SKM-1 (cell line): ENCODE data around the gene AMZ2.
"Not testable (repeated sequence)": the region's sequence is repeated elsewhere in the genome, so short reads cannot be mapped to it uniquely, and the experiment has no call there.

Experiments used
- DNase-seq: peaks from one replicate; lab custom pipeline; 2025; ENCODE audit not compliant: unreplicated experiment; lab: John Stamatoyannopoulos, UW

Gene AMZ2

DNA sequence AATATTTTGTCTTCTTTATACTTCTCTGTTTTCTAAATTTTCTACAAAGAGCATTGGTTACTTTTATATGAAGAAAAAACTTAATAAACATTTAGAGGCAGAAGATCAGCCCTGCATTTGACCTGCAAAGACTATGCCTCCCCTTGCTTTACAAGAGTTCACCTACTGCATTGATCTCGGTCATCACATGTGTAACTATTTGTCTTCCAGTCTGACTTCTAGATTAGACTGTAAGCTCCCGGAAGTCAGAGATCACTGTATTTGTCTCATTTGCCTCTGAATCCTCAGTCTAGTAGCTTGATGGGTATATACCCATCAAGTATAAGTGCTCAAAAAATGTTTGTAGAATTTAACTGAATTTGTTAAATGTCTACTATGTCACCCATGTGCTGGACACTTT is 27.7 kb upstream of the AMZ2 start:
- DNase-seq, result not testable (repeated sequence)

DNA sequence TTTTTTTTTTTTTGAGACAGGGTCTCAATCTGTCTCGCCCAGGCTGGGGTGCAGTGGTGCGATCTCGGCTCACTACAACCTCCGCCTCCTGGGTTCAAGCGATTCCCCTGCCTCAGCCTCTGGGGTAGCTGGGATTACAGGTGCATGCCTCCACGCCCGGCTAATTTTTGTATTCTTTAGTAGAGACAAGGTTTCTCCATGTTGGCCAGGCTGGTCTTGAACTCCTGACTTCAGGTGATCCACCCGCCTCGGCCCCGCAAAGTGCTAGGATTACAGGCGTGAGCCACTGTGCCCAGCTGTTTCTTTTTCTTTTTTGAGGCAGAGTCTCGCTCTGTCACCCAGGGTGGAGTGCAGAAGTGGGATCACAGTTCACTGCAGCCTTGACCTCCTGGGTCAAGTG is 27.1 kb upstream of the AMZ2 start:
- not testable (repeated sequence) for DNase-seq

DNA sequence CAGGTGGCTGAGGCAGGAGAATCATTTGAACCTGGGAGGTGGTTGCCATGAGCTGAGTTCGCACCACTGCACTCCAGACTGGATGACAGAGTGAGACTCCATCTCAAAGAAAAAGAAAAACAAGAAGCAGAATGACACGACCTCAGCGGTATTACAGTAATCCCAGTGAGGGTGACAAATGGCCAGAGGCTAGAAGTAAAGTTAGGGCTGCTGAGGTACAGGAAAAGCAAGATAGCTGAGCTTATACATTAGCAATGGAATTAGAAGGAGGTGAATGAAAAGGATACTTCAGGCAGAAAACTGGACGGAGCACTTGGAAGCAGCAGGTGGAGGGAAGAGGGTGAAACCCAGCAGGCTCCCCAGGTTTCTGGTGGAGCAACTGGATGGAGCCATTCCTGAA is 26.1 kb upstream of the AMZ2 start:
- DNase-seq, result no peak

DNA sequence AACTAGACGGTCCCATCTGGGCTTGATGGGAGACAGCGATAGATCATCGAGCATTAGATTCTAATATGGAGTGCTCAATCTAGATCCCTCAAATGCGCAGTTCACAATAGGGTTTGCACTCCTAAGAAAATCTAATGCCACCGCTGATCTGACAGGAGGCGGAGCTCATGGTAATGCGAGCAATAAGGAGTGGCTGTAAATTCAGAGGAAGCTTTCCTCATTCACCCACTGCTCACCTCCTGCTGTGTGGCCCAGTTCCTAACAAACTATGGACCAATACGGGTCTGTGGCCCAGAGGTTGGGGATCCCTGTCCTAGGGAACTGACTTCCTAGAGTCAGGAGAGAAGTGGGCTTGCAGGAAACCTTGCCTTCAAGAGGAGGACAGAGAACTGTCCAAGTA is 25.2 kb upstream of the AMZ2 start:
- DNase-seq, result no peak

DNA sequence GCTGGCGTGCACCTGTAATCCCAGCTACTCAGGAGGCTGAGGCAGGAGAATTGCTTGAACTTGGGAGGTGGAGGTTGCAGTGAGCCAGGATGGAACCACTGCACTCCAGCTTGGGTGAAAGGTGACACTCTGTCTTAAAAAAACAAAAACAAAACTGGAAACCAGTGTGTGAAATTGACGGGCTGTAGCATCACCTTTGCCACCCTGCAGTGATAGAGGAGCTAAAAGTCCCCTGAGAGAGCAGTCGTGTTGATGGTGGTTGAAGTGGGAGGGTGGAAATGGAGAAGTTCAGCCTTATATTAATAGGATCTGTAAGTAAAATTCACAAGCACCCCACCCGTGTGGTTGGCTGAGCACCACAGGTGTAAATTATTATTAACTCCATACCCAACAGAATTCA is 22.8 kb upstream of the AMZ2 start:
- DNase-seq, result not testable (repeated sequence)

DNA sequence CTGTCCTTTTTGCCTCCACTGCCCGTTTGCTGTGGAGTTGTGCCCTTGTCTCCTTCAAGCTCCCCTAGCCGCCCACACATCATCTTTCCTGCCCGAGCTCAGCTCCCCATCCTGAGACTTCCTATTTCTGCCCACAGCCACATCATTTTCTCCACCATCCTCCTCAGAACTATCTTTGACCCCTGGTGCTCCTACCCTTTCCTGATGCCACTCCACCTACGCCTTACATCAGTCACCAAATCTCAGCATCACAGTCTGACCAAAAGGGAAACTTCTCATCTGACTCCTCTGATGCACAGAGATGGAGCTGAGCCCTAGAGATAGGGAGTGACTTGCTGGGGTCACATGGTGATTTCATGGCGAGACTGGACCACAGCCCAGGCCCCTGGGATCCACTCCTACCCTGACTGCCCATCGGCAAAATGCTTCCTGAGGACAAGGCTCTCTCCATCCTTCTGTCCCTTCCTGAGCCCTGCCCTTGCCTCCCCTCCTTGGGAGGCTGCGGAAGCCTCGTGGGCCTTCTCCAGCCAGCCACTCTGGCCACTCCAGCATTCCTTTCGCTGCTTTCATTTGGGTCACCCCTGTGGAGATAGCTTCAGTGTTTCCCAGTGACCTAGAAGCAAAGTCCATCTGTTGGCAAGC is 19.7 kb upstream of the AMZ2 start:
- not testable (repeated sequence) for DNase-seq

DNA sequence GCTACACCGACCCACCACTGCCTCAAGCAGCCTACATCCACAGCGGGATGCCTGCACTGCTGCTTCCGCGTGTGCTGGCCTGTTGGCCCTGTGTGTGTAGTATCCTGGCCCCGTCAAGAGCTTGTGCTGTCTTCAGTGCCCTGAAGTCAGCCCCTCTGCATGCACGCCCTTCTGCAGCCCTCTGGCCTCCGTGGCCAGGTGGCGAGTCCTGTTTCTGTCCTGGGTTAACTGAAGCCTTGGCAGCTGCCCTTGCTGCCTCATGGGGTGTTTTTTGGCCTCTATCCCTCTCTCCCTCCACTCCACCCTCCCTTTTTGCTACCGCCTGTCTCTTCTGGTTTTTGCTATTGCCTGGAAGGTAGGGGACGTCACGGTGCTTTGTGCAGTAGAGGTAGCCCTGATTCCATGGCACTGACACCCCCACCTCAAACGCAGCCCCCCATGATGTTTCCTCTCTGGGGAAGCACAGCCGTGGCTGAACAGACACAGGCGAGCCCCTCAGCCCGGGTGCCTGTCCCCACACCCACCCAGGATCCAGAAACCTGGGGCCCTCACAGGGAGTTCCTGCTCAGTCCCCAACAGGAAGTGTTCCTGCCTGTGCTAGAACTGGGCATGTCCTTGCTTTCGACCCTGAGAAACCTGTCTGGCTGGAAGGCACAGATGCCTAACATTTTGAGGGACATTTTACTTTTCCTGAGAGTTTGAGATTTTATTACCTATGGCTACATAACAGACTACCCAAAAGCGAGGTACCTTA is 18.8 kb upstream of the AMZ2 start:
- DNase-seq, result no peak

DNA sequence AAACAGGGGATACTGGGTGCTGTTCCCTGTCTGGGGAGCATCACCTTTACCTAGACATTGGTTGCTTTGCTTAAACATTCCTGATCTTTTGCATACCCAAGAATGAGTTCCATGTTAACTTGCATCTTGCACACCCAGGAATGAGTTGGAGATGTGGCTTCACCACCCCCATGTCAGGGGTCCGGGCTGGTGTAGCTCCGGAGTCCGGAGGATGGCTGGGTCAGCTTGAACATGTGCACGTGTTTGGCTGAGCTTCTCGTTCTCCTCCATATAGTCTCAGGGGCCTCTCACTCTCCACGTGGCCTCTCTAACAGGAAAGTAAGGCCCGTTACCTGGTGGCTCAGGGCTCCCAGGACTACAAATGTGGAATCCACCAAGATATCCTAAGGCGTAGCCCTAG is 18.2 kb upstream of the AMZ2 start:
- DNase-seq, result no peak

DNA sequence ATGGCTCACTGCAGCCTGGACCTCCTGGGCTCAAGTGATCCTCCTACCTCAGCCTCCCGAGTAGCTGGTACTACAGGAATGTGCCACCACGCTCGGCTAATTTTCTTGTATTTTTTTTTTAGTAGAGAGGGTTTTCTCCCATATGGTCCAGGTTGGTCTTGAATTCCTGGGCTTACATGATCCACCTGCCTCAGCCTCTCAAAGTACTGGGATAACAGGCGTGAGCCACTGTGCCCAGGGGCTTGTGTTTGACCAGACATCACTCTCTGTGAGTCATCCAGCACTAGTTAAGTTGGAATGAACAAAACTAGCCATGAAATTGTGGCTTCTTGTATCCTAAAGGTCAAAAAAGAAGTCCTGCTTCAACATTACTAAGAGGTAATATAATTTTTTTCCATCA is 16.7 kb upstream of the AMZ2 start:
- DNase-seq, result not testable (repeated sequence)

DNA sequence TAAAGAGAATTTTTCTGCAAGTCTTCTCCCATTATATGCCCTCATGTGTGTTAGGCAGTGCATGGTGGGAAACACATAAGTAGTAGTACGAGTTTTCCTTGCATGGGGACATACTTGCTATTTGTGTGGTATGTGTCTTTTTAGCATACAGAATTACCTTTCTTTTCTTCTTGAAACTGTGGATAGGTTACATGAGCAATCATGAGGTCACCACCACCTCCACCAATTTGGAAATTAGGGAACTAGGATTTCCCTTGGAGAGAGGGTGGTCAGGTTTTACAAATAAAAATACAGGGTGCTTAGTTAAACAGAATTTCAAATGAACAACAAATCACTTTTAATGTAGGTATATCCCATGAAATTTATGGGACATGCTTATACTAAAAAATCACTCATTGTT is 16.3 kb upstream of the AMZ2 start:
- no peak for DNase-seq

DNA sequence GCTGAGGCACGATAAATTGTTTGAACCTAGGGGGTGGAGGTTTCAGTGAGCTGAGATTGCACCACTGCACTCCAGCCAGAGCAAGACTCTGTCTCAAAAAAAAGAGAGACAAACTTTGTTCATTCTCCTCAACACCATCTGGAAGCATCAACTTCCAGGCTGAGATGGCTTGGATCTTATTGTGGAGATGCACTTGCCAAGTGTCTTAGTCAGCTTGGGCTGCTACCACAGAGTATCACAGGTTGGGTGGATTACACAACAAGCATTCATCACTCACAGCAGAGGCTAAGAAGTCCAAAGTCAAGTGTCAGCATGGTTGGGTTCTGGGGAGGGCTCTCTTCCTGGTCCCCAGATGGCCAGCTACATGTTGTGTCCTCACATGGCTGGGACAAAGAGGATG is 15.1 kb upstream of the AMZ2 start:
- not testable (repeated sequence) for DNase-seq

DNA sequence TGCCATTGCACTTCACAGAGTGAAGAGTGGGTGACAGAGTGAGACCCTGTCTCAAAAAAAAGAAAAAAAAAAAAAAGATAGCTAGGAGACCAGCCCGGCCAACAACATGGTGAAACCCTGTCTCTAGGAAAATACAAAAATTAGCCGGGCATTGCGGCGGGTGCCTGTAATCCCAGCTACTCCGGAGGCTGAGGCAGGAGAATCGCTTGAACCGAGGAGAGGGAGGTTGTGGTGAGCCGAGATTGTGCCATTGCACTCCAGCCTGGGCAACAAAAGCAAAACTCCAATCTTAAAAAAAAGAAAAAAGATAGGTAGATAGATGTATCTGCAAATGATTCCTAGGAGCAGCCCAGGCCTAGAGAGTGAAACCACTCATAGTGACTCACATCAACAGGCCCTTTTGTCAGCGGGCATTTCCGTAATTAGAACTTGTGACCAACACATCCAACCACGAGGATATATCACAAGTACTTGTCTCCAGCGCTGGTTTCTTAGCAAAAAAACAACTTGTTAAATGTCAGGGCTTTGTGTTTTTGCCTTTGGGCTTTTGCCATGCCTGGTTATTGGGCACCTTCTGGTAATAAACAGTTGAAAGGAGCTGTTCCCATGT is 13.0 kb upstream of the AMZ2 start:
- not testable (repeated sequence) for DNase-seq

DNA sequence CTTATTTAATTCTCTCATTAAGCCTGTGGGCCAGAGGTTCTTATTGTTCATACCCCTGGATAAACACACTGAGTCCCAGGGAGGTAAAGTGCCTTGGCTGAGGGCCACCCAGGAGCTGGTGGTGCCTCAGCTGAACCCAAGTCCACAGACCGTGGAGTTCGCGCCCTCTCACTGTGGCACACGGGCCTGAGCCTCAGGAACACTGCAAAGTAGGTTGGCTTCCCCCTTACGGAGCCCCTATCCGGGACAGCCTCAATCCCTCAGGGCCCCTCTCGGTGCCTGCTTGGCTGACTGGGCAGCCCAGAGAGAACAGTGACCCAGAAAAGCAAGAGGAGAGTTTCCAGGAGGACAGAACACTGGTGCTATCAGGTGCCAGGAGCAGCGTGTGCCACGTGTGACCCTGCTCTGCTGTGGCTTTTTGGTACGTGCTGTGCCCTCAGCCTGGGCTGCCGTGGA is 12.5 kb upstream of the AMZ2 start:
- not testable (repeated sequence) for DNase-seq

DNA sequence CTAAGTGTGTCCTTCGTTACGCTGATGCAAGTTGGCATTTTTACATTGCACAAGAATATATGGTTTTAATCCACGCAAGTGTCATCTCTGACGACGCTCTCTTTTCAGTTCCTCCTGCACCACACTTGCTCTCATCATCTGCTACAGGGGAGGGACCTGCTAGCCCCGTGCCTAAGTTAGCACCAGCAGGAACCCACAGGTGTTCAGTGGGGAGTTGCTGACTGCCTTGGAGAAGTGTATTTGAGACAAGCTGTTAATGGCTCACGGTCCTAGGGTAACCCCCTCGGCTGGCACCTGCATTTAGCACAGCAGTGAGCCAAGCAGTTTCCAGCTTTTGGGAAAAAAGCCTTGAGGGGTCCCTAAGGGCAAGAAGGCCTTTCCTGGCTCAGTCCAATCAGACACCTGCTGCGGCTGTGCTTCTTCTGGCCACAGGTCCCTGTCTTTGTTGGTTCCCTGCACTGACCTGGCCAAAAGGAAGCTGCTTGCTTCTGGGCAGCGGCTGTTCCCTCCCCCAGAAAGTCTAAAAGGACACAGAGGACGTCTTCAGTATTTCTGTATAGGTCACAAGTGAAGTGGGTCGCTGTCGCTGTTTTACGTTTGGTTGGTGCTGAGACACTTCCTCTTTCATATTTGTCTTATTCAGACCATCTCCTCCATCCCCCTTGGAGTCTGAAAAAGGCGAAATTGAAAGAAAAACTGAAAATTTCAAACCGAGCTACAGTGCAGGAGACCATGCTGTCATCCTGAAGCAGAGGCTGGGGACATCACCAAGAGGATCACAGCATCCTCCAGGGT is 10.3 kb upstream of the AMZ2 start:
- peak; percentile 16 for DNase-seq

DNA sequence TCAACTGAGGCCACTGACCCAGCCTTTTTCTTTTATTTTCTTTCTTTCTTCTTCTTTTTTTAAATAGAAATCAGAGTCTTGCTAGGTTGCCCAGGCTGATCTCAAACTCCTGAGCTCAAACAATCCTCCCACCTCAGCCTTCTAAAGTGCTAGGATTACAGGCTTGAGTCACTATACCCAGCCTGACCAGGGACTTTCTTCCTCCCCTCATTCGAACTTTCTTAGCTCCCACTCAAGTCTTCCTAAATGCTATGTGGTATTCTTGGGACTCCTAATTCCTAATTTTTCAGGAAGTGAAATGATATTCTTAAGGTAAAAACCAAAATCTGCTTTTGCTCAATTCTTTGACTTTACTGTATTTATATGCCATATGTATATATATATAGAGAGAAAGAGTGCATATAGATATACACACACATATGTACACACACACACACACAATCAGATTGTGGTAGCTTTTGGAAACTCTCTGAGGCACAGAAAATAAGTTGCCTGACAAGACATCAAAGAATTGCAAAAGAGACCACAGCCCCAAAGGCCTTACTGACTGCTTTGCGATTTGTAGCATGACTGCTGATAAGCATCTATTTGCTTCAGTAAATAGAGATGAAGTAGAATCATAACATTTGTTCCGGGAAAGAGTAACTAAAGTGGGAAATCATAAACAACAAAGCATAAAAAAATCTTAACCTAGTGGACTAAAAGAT is 9.5 kb upstream of the AMZ2 start:
- DNase-seq, result no peak

DNA sequence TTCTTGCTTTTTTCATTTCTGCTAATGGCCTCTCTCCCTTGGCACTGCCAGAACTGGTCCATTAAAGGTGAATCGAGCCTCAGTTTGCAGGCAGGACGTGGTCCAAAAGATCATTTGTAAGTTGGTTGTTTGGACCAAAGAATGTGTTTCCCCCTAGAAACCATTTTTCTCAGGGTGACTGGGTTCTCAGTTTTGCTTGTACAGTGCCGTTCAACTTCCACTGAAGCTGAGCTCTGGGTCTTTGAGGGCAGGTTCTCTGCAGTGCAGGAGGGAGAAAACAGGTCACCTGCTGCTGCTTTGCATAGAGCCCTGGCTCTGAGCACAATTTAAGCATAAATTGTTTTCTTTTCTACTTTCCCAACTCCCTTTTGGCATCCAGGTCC is 9.0 kb upstream of the AMZ2 start:
- no peak for DNase-seq

DNA sequence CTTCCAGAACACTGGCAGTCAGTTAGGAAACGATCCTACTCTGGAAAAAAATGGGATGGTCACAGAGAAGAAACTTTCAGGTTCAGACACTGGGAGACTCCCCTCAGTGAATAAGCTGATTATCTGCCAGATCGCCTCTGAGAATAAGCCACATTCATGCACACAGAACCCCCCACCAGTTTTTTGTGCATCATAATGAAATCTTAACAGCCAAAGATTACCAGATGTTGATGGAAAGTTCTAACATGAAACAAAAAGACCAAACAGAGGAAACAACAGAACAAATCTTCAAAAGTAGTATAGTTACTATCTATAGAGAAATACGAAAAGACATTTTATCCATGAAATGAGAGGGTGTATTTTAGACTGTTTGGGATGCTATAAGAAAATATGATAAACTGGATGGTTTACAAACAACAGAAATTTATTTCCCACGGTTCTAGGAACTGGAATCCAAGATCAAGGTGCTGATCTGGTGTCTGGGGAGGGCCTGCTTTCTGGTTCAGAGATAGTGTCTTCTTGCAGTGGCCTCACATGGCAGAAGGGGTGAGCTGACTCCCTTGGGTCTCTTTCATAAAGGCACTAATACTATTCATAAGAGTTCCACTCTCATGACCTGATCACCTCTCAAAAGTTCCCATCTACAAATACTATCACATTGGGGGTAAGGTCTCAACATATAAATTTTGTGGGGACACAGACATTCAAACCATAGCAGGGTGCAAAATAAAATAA is 8.0 kb upstream of the AMZ2 start:
- DNase-seq, result no peak

DNA sequence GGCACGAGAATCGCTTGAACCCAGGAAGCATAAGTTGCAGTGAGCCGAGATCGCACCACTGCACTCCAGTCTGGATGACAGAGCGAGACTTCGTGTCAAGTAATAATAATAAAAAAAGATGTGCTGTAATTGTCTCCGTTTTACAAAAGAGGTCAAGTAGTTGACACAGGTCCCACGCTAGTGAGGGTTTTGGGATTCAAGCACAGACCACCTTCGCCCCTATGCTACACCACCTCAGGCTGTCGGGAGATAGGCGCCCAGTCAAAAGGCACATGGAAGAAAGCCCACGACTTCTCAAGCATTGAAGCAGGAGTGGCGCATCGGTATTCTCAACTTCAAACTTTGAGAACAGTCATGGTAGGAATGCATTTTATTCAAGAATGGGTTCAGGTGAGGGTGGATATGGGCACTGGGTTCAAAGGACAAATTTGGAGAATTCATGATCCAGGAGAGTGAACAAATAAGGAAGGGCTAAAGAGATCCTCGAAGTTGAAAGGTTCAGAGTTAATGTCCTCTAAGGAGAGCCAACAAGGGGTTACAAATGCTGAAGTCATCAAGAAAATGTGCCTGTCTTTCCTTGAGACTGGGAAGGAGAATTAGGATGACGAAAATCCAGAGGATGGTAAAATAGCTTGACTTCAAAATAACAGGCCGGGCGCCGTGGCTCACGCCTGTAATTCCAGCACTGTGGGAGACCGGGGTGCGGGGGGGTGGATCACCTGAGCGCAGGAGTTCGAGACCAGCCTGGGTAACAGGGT is 1.4 kb upstream of the AMZ2 start:
- DNase-seq, result no peak

DNA sequence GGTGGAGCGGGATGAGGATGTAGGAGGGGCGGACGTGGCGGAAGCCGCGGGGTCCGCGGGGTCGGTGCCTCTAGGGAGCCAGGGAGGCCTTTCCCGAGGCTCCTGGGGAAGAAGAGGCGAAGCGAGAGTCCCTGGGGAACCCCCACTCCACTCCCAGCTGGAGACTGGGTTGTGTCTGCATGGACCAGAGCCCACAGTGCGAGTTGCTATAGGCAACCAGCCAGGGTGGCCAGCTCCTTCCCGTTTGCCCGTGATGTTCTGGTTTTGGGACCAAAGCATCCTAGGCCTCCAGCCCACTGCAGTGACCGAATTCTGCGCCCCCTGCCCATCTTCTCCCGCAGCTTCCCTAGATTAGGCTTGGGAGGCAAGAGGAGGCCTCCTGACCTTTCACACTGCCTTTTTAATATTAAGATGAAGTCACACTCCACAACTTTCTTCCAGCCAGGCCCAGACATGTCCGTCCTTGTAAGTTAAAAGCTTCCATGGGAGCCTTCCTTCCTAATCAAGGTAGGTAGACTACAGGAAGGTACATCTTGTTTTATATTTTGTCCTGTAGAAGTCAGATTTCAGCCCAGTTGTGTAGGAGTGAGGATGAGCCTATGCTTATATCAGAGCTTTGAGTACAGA is 469 bp downstream of the AMZ2 start:
- DNase-seq, result no peak
